ENCODE data around the gene SPATA16.
A peak's percentile ranks its signal among the peaks of the same experiment; 100 is the strongest.

Gene SPATA16

GRCh38 chr3:173055228-173055933 is 85.7 kb downstream of the SPATA16 start:
- Histone ChIP-seq H3K4me3 (ENCODE audit: low read length) (no peak overlapping the region), H3K79me2 (ENCODE audit: low read length) (no peaks in the 10 kb centered on the region), H3F3A (ENCODE audit: insufficient read depth, low read length) (no peaks in the 10 kb centered on the region), H3K9ac (ENCODE audit: low read length) (no peak overlapping the region), H2AFZ (ENCODE audit: low read length) (no peak overlapping the region), H3K9me2 (replicated peaks; ENCODE audit: insufficient read depth, low read length) (no peaks in the 10 kb centered on the region), H3K36me3 (replicated peaks; ENCODE audit: insufficient read depth, low read length) (no peaks in the 10 kb centered on the region), H3K27me3 (replicated peaks; ENCODE audit: insufficient read depth, low read length) (no peaks in the 10 kb centered on the region), H4K20me1 (ENCODE audit: insufficient read depth, low read length) (no peaks in the 10 kb centered on the region), H3K27ac (ENCODE audit: low read length) (no peak overlapping the region), H3K4me2 (ENCODE audit: low read depth, low read length) (peak overlapping the region; percentile 1; the same call in 1 of the 2 replicates), H3K9me3 (replicated peaks; ENCODE audit: insufficient read depth, low read length) (no peaks in the 10 kb centered on the region), H3K4me1 (ENCODE audit: low read length) (no peaks in the 10 kb centered on the region)
- no peak for DNase-seq
- TF ChIP-seq EZH2 (optimal IDR thresholded peaks at IDR 0.05; ENCODE audit: low read depth, low read length): no peak
- TF ChIP-seq CTCF (IDR thresholded peaks at IDR 0.05; ENCODE audit: low read length): no peak
- no peak for TF ChIP-seq EZH2phosphoT487 (IDR thresholded peaks at IDR 0.05; ENCODE audit: low read length)

GRCh38 chr3:173049360-173049759 is 91.7 kb downstream of the SPATA16 start:
- Histone ChIP-seq H3K4me1 (ENCODE audit: low read length) (no peaks in the 10 kb centered on the region), H3K4me2 (ENCODE audit: low read depth, low read length) (no peak overlapping the region), H3K9me3 (replicated peaks; ENCODE audit: insufficient read depth, low read length) (no peaks in the 10 kb centered on the region), H3K9me2 (replicated peaks; ENCODE audit: insufficient read depth, low read length) (no peaks in the 10 kb centered on the region), H3F3A (ENCODE audit: insufficient read depth, low read length) (no peaks in the 10 kb centered on the region), H3K27ac (ENCODE audit: low read length) (no peak overlapping the region), H3K9ac (ENCODE audit: low read length) (no peak overlapping the region), H3K36me3 (replicated peaks; ENCODE audit: insufficient read depth, low read length) (no peaks in the 10 kb centered on the region), H3K4me3 (ENCODE audit: low read length) (no peak overlapping the region), H2AFZ (ENCODE audit: low read length) (no peak overlapping the region), H3K79me2 (ENCODE audit: low read length) (no peaks in the 10 kb centered on the region), H3K27me3 (replicated peaks; ENCODE audit: insufficient read depth, low read length) (no peaks in the 10 kb centered on the region), H4K20me1 (ENCODE audit: insufficient read depth, low read length) (no peaks in the 10 kb centered on the region)
- no peak for DNase-seq
- TF ChIP-seq CTCF (IDR thresholded peaks at IDR 0.05; ENCODE audit: low read length) (no peak), EZH2phosphoT487 (IDR thresholded peaks at IDR 0.05; ENCODE audit: low read length) (no peak), EZH2 (optimal IDR thresholded peaks at IDR 0.05; ENCODE audit: low read depth, low read length) (no peak)

GRCh38 chr3:173045770-173046382 is 95.2 kb downstream of the SPATA16 start:
- Histone ChIP-seq H3K4me2 (ENCODE audit: low read depth, low read length) (no peak overlapping the region), H2AFZ (ENCODE audit: low read length) (no peak overlapping the region), H3K4me1 (ENCODE audit: low read length) (no peaks in the 10 kb centered on the region), H3K79me2 (ENCODE audit: low read length) (no peaks in the 10 kb centered on the region), H4K20me1 (ENCODE audit: insufficient read depth, low read length) (no peaks in the 10 kb centered on the region), H3K4me3 (ENCODE audit: low read length) (no peak overlapping the region), H3K27me3 (replicated peaks; ENCODE audit: insufficient read depth, low read length) (no peaks in the 10 kb centered on the region), H3K36me3 (replicated peaks; ENCODE audit: insufficient read depth, low read length) (no peaks in the 10 kb centered on the region), H3F3A (ENCODE audit: insufficient read depth, low read length) (no peaks in the 10 kb centered on the region), H3K9me2 (replicated peaks; ENCODE audit: insufficient read depth, low read length) (no peaks in the 10 kb centered on the region), H3K27ac (ENCODE audit: low read length) (no peak overlapping the region), H3K9ac (ENCODE audit: low read length) (no peak overlapping the region), H3K9me3 (replicated peaks; ENCODE audit: insufficient read depth, low read length) (no peaks in the 10 kb centered on the region)
- TF ChIP-seq EZH2phosphoT487 (IDR thresholded peaks at IDR 0.05; ENCODE audit: low read length) (no peak), CTCF (IDR thresholded peaks at IDR 0.05; ENCODE audit: low read length) (peak; percentile 30)
- DNase-seq: peak; percentile 21
